Activated CD4-positive, alpha-beta T cell treated with anti-CD3 and anti-CD28 coated beads, Interleukin-2, amount 50 U/mL, for 4 hours (primary cell): ENCODE results near the gene TMEM229B.
A peak's percentile ranks its signal among the peaks of the same experiment; 100 is the strongest.

Experiments used
- DNase-seq, 2 experiments: peaks; one replicate each; pipeline ENCODE4 v3.0.0-alpha.2; 2020

Gene TMEM229B

GRCh38 chr14:67487937-67488893 lies at the start of gene TMEM229B:
Gene TMEM229B, minus strand, starts transcription at chr14:67488721. Its CDS starts 14,798 bp downstream, at chr14:67473923.
- DNase-seq = peak; percentile 56 to 60

- DNase-seq = no peak
Observed at GRCh38 chr14:67537736-67538135, 49.2 kb upstream of the TMEM229B start.

GRCh38 chr14:67536087-67536486 lies 47.6 kb upstream of the TMEM229B start:
- DNase-seq = no peak

- DNase-seq = no peak
Observed at GRCh38 chr14:67533754-67534085, 45.2 kb upstream of the TMEM229B start.

GRCh38 chr14:67532998-67533753 lies 44.7 kb upstream of the TMEM229B start, which contains the start of gene PLEKHH1:
Gene PLEKHH1, plus strand, starts transcription at chr14:67533290. Its CDS starts 8,578 bp downstream, at chr14:67541868.
- peak; percentile 37 to 40 for DNase-seq

- no peak for DNase-seq
Observed at GRCh38 chr14:67532606-67532997, 44.1 kb upstream of the TMEM229B start.

- no peak for DNase-seq
Observed at GRCh38 chr14:67529947-67530935, 41.7 kb upstream of the TMEM229B start.

GRCh38 chr14:67528276-67528675 lies 39.8 kb upstream of the TMEM229B start:
- DNase-seq = no peak

- DNase-seq = no peak
Observed at GRCh38 chr14:67527756-67528155, 39.2 kb upstream of the TMEM229B start.

- DNase-seq = peak; percentile 16 to 21
Observed at GRCh38 chr14:67526676-67527459, 38.3 kb upstream of the TMEM229B start.

- DNase-seq = no peak
Observed at GRCh38 chr14:67526181-67526580, 37.7 kb upstream of the TMEM229B start.

GRCh38 chr14:67525389-67525788 lies 36.9 kb upstream of the TMEM229B start:
- no peak for DNase-seq

- DNase-seq = no peak
Observed at GRCh38 chr14:67524634-67524963, 36.1 kb upstream of the TMEM229B start.

GRCh38 chr14:67523764-67524633 lies 35.5 kb upstream of the TMEM229B start:
- no peak for DNase-seq

- no peak for DNase-seq
Observed at GRCh38 chr14:67522270-67522669, 33.7 kb upstream of the TMEM229B start.

- DNase-seq = no peak
Observed at GRCh38 chr14:67520482-67520881, 32.0 kb upstream of the TMEM229B start.

GRCh38 chr14:67519406-67519805 lies 30.9 kb upstream of the TMEM229B start:
- no peak for DNase-seq

GRCh38 chr14:67517083-67517482 lies 28.6 kb upstream of the TMEM229B start:
- no peak for DNase-seq

- DNase-seq = no peak
Observed at GRCh38 chr14:67516676-67517075, 28.2 kb upstream of the TMEM229B start.

- DNase-seq = peak in 1 of 2 experiments; percentile 14
Observed at GRCh38 chr14:67515386-67516079, 27.0 kb upstream of the TMEM229B start.
